Measurements from ENCODE around the gene ANKRD22.

Gene ANKRD22

GRCh38 chr10:88805924-88806323 lies 45.7 kb downstream of the ANKRD22 start:
- no peak for DNase-seq
- no peaks in the 10 kb centered on the region for H3K27me3 ChIP-seq (ENCODE audit: insufficient read depth, low read depth, severe bottlenecking)
- H3K9me3 ChIP-seq (ENCODE audit: severe bottlenecking): no peaks in the 10 kb centered on the region
- no peak for TF ChIP-seq CTCF (IDR thresholded peaks at IDR 0.05; ENCODE audit: low read depth, low read length)
- no peak overlapping the region for H3K4me3 ChIP-seq (ENCODE audit: low read depth, low read length)
- no peak overlapping the region for H3K27ac ChIP-seq
- H3K36me3 ChIP-seq: no peaks in the 10 kb centered on the region

DNA sequence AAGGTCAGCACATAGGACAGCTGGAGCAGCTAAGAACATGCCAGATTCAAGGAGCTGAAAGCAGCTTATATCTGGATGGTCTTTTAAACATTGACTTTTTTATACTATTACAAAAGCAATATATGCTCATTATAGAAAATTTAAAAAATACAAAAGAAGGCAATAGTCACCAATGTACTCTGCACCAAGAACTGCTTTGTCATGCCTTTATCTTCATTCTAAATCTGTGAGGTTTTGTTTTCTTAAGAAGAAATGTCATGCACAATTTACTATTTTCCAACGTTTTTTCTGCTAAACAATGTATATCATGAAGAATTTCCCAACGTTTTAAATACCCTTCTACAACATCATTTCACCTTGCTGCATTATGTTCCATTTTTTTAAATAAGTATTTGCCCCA lies 46.3 kb downstream of the ANKRD22 start:
- Histone ChIP-seq H3K27ac (no peak overlapping the region), H3K4me3 (ENCODE audit: low read depth, low read length) (no peak overlapping the region), H3K27me3 (ENCODE audit: insufficient read depth, low read depth, severe bottlenecking) (no peaks in the 10 kb centered on the region), H3K9me3 (ENCODE audit: severe bottlenecking) (no peaks in the 10 kb centered on the region), H3K36me3 (no peaks in the 10 kb centered on the region)
- no peak for TF ChIP-seq CTCF (IDR thresholded peaks at IDR 0.05; ENCODE audit: low read depth, low read length)
- DNase-seq: no peak

DNA sequence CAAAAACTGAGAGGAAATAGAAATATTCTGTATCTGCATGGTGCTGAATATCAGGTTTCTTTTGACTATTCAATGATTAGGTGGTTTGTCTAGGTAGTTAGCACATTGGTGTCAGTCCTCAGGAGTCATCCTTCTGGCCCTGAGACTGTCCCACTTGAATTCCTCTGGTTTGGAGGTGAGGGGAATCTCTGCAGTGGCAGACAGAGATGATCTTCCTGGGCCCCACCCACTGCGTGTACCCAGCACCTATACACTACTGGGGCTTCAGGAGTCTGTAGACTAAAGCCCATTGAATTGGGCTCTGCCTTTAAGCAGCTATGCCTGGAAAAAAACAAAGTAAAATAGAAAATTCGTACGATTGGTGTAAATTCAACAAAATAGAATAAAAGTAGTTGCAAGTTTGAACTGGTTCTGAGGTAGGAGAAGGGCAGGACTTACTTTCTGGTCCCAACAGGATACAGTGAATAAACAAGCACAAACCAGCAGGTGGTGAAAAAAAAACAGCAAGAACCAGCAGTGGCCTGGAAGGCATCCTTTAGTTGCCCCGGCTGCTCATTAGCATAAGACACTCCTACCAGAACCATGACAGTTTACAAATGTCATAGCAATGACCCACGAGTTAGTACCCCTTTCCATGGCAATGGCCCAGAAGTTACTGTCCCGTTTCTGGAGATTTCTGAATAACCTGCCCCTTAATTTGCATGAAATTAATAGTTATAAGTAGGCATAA lies 47.4 kb downstream of the ANKRD22 start:
- H3K36me3 ChIP-seq: no peaks in the 10 kb centered on the region
- no peaks in the 10 kb centered on the region for H3K27me3 ChIP-seq (ENCODE audit: insufficient read depth, low read depth, severe bottlenecking)
- no peak overlapping the region for H3K4me3 ChIP-seq (ENCODE audit: low read depth, low read length)
- DNase-seq: no peak
- no peak overlapping the region for H3K27ac ChIP-seq
- no peaks in the 10 kb centered on the region for H3K9me3 ChIP-seq (ENCODE audit: severe bottlenecking)
- no peak for TF ChIP-seq CTCF (IDR thresholded peaks at IDR 0.05; ENCODE audit: low read depth, low read length)

GRCh38 chr10:88803641-88804040 lies 48.0 kb downstream of the ANKRD22 start:
- no peaks in the 10 kb centered on the region for H3K27me3 ChIP-seq (ENCODE audit: insufficient read depth, low read depth, severe bottlenecking)
- H3K4me3 ChIP-seq (ENCODE audit: low read depth, low read length): no peak overlapping the region
- H3K9me3 ChIP-seq (ENCODE audit: severe bottlenecking): no peaks in the 10 kb centered on the region
- no peak for DNase-seq
- TF ChIP-seq CTCF (IDR thresholded peaks at IDR 0.05; ENCODE audit: low read depth, low read length): no peak
- no peak overlapping the region for H3K27ac ChIP-seq
- no peaks in the 10 kb centered on the region for H3K36me3 ChIP-seq

DNA sequence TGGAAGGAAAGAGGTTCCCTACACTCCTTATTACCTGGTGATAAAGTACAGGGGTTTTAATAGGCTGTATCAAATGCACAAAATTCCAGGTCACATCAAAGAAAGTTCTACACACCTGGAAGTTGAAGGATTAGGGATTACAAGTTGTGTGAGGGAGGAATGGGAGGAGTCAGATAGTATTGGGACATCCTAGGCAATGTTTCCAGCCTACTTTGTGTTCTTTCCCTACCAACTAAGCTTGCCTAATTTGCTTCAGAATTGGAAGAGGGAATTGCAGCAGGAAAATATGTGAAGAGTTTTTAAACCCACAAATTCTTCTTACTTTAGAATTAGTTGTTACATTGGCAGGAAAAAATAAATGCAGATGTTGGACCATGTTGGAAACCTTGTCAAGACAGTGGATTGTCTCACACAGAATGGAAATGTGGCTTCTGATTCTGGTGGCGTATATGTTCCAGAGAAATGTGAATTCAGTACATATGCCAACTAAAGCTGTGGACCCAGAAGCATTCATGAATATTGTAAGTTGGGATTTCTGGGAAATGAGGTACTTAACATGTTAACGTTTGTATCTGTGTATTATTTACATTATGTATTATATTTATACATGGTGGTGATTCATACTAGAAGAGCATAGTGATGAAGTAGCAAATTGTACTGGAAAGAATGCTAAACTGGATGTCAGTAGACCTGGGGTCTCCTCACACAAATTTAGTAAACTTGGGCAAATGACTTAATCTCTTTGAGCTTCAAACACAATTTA lies 48.9 kb downstream of the ANKRD22 start, which contains the start of gene LIPM:
Gene LIPM, plus strand, starts transcription at position 208 of the 763 bp plus-strand sequence. Its CDS starts 167 bp downstream, at position 375.
- TF ChIP-seq CTCF (IDR thresholded peaks at IDR 0.05; ENCODE audit: low read depth, low read length): no peak
- H3K27me3 ChIP-seq (ENCODE audit: insufficient read depth, low read depth, severe bottlenecking): no peaks in the 10 kb centered on the region
- no peak within 1 kb of the TSS for H3K27ac ChIP-seq
- no peaks in the 10 kb centered on the region for H3K9me3 ChIP-seq (ENCODE audit: severe bottlenecking)
- no peak within 1 kb of the TSS for H3K4me3 ChIP-seq (ENCODE audit: low read depth, low read length)
- no peak for DNase-seq
- no peaks in the 10 kb centered on the region for H3K36me3 ChIP-seq
